ENCODE results near the gene TJP1.

The TJP1 gene

DNA sequence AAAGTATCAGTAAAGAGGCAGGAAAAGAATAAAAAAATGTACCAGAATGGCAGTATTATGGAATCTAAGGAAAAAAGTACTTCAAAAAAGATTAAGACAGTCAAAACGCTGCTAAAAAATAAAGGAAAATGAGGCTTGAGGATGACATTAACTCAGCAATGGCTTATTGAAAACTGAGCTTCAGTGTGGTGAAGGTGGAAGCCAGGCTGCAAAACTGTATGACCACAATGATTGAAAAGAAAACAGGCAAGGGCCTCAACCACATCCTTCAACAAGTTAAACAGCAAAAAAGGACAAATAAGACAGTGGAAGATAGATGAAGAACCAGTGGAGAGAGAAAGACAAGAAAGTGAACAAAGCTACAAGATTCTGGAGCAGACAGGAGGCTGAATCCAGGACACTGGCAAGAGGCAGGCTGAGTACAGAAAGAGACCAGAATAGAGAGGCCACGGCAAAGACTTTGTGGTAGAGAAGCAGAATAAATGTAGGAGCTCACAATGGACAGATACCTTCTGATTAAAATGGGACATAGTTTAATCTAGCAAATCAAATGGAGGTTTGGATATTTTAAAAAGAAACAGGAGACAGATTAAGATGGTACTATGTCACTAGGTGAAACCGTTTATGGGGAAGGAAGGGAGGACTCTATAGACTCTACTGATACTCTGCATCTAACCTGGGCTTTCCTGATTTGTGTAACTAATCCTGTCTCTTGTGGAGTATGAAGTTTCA, 86.1 kb downstream of the TJP1 start:
- TF ChIP-seq GATA2 (IDR thresholded peaks at IDR 0.05; ENCODE audit: low read depth, low read length) (no peak), GATA3 (IDR thresholded peaks at IDR 0.05; ENCODE audit: low read depth, low read length) (no peak)

GRCh38 chr15:29734917-29735572, 87.2 kb downstream of the TJP1 start:
- no peak for TF ChIP-seq GATA3 (IDR thresholded peaks at IDR 0.05; ENCODE audit: low read depth, low read length)
- no peak for TF ChIP-seq GATA2 (IDR thresholded peaks at IDR 0.05; ENCODE audit: low read depth, low read length)

- TF ChIP-seq GATA2 (IDR thresholded peaks at IDR 0.05; ENCODE audit: low read depth, low read length) (no peak), GATA3 (IDR thresholded peaks at IDR 0.05; ENCODE audit: low read depth, low read length) (no peak)
These were observed 90.4 kb downstream of the TJP1 start for GRCh38 chr15:29731865-29732264.

DNA sequence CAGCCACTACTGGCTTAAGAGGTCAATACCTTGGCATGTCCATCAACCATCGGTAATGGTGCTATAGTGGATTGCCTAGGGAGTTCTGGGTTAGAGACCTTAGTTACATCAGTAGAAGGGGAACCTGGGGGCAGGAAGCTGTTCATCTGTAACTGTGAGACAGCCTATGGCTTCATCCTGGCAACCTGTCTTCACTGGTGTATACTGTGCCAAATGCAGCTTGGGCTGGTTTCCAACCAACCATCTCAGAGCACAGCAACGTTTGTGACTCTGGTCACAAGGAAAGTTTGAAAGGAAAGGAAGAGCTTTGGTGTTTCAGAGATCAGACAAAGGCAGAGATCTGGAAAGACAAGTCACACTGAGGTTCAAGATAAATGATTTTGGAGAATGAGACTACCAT, 93.8 kb downstream of the TJP1 start:
- TF ChIP-seq GATA2 (IDR thresholded peaks at IDR 0.05; ENCODE audit: low read depth, low read length) (no peak), GATA3 (IDR thresholded peaks at IDR 0.05; ENCODE audit: low read depth, low read length) (no peak)

GRCh38 chr15:29727871-29728270, 94.4 kb downstream of the TJP1 start:
- no peak for TF ChIP-seq GATA2 (IDR thresholded peaks at IDR 0.05; ENCODE audit: low read depth, low read length)

GRCh38 chr15:29726553-29726952, 95.7 kb downstream of the TJP1 start:
- TF ChIP-seq GATA2 (IDR thresholded peaks at IDR 0.05; ENCODE audit: low read depth, low read length) (no peak), GATA3 (IDR thresholded peaks at IDR 0.05; ENCODE audit: low read depth, low read length) (no peak)

- no peak for TF ChIP-seq GATA3 (IDR thresholded peaks at IDR 0.05; ENCODE audit: low read depth, low read length)
- TF ChIP-seq GATA2 (IDR thresholded peaks at IDR 0.05; ENCODE audit: low read depth, low read length) = no peak
These were observed 98.2 kb downstream of the TJP1 start for GRCh38 chr15:29724026-29724425.

GRCh38 chr15:29713784-29714183, 108.5 kb downstream of the TJP1 start:
- TF ChIP-seq GATA2 (IDR thresholded peaks at IDR 0.05; ENCODE audit: low read depth, low read length) = no peak
- no peak for TF ChIP-seq GATA3 (IDR thresholded peaks at IDR 0.05; ENCODE audit: low read depth, low read length)

DNA sequence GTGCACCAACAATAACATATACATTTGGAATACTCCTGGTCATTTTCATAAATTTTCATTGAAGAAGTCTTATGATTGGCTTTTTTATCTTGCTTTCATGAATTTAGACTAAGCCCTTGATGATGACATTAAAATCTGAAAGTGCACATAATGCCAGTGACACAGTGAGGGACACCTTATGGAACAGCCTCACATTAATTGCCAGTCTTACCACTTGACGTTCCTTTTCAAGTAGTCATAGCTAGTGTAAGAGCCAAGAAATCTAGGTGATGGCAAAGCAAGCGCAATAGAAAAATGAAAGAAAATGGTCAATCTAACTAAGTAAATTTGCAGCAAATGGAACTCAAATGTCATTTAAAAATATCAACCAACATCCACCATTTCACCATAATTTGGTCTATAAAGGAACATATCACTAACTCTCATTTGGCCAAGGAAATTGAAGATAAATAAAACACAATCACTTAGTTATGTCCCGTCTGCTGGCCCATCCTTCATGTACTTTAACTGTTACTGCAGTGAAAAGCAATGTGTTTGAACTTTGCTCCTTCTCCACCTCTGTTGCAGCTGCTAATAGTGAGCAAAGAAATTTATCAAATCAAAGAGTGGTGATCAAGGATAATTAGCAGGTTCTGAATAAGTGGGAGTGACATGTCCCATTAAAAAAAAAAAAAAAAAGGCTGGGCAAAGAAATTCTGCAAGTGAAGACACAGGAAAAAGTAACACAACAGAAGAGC, 110.0 kb downstream of the TJP1 start:
- no peak for TF ChIP-seq GATA3 (IDR thresholded peaks at IDR 0.05; ENCODE audit: low read depth, low read length)
- TF ChIP-seq GATA2 (IDR thresholded peaks at IDR 0.05; ENCODE audit: low read depth, low read length) = no peak

GRCh38 chr15:29711531-29711930, 110.7 kb downstream of the TJP1 start:
- no peak for TF ChIP-seq GATA2 (IDR thresholded peaks at IDR 0.05; ENCODE audit: low read depth, low read length)
- no peak for TF ChIP-seq GATA3 (IDR thresholded peaks at IDR 0.05; ENCODE audit: low read depth, low read length)

DNA sequence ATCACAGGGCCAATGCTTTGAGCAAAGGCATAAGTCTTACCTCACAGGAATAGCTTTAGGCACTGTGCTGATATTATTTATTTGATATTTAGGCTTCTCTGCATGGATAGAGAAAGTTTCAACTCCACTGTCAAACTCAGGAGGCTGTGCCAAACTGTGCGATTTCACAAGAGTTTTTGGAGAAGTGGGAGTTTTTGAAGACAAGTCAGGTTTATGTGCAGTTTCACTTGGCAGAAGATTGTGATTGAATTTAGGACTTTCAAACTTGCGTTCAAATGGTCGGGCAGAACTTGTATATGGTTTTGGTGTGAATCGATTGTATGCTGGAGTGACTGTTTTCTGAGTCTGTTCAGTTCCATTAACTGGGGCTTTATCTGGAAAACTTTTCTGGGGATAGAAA, 113.7 kb downstream of the TJP1 start:
- TF ChIP-seq GATA2 (IDR thresholded peaks at IDR 0.05; ENCODE audit: low read depth, low read length) (no peak), GATA3 (IDR thresholded peaks at IDR 0.05; ENCODE audit: low read depth, low read length) (no peak)

DNA sequence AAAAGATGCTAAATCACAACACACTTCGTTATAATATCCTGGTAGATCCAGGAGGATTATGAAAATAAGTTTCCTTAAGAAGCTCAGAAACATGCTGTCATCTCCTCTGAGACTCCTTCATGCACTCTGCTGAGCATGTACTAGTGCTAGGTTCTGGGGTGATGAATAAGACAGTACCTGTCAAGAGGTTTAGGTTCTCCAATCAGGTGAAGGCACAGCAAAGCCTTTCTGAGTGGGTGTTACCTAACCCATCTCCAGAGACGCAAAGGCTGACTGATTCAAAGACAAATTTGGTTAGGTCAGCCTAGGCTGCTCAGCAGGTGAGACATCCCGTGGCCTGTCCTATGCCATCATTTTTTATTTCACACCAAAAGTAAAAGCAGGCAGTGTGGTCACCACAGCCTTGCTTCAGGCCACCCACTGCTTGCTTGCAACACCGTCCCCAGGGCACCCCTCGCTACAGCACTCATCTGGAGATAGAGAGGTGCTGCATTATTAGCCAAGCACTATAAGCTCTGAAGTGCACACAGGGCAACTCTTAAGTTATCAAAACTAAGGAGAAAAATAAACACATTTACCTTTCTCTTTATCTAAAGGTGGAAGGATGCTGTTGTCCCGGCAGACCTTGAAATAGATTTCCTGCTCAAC, 117.2 kb downstream of the TJP1 start:
- TF ChIP-seq GATA3 (IDR thresholded peaks at IDR 0.05; ENCODE audit: low read depth, low read length) (no peak), GATA2 (IDR thresholded peaks at IDR 0.05; ENCODE audit: low read depth, low read length) (no peak)

DNA sequence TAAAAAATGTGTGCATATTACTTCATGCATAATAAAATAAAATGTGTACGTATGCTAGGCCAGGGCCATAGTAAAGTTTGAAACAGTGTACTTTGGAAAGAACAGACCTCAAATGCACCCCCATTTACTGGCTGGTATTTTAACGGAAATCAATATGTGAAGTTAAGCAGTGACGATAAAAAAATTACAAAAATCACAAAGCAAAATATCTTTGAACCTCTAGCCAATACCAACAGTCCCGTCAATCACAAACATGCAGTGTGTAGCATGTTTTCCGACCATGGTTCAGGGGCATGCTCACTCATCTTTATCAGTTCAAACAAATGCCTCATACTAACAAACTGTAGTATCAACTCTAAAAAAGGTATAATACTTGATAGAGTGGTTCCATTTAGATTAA, 121.1 kb downstream of the TJP1 start:
- TF ChIP-seq GATA3 (IDR thresholded peaks at IDR 0.05; ENCODE audit: low read depth, low read length) (no peak), GATA2 (IDR thresholded peaks at IDR 0.05; ENCODE audit: low read depth, low read length) (no peak)

DNA sequence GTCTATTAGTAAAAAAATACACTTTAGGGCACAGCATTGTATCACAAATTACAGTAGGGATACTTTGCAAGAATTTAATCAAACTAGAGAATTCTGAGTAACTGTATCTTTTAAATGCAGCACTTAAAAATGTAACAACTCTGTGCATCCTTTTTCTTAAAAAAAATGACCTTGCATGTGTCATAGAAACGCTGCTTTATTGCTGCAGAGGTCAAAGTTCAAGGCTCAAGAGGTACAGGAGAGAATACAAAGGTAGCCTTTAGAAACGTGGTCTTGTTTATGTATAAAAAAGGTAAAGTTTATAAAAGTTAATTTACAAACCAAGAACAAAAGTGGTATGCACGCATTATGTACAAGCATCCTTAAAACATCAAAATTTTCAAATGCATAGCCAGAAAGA, 122.0 kb downstream of the TJP1 start:
- TF ChIP-seq GATA3 (IDR thresholded peaks at IDR 0.05; ENCODE audit: low read depth, low read length) (no peak), GATA2 (IDR thresholded peaks at IDR 0.05; ENCODE audit: low read depth, low read length) (no peak)
